ENCODE data around the gene PRND.
"Not testable (repeated sequence)": the region's sequence is repeated elsewhere in the genome, so short reads cannot be mapped to it uniquely, and the experiment has no call there.

Gene PRND

DNA sequence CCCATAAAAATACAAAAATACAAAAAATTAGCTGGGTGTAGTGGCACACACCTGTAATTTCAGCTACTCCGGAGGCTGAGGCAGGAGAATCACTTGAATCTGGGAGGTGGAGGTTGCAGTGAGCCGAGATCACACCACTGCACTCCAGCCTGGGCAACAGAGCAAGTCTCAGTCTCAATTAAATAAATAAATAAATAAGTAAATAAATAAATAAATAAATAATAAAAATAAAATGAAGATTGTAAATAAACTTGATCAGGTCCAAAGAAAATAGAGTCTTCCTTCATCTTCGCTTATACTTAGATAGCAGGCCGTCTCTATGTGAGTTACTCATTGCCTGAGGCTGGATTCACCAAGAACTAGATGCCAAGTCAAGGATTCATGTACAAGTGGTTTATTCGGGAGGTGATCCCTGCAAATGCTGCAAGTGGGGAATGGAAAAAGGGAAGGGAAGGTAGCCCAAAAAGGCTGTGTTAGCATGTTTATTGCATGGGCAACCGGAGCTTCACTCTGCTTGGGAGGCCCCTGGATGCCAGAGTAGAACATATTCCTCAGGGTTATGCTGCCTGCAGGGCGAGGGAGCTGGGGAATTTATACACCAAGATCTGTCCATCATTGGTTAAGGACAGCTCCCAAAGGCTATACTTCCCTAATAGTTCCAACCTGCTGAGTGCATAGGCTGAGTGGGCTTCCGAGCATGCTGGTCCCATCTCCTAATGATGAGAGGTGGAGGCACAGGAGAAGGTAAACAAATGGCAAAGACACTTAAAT is 16.3 kb downstream of the PRND start:
- DNase-seq (ENCODE audit: low read depth in 2 of 2), result no peak

- peak; percentile 54 to 56 for DNase-seq (ENCODE audit: low read depth in 2 of 2)
These were observed 19.2 kb downstream of the PRND start for GRCh38 chr20:4740774-4741431.

- DNase-seq (ENCODE audit: low read depth in 2 of 2), result no peak
These were observed 27.1 kb downstream of the PRND start for GRCh38 chr20:4748847-4749246.

- DNase-seq (ENCODE audit: low read depth in 2 of 2), result no peak
These were observed 27.6 kb downstream of the PRND start for GRCh38 chr20:4749326-4749725.

DNA sequence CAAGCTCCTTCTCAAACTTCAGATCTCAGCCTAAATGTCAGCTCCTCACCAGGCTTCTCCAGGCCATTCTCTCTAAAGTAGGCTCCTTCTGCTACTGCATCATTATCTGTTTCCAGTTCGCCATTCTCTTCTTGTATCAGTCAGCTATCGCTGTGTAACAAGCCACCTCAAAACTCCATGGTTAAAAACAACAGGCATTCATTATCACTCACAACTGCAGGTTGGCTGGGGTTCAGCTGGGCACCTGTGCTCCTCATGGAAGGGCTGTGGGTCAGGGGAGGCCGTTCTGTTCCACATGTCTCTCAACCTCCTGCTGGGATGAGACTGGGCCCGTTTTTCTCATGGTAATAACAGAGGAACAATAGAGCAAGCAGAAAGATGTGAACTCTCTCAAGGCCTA is 28.7 kb downstream of the PRND start:
- no peak for DNase-seq (ENCODE audit: low read depth in 2 of 2)

- DNase-seq (ENCODE audit: low read depth in 2 of 2), result peak; percentile 22 to 24
These were observed 37.6 kb downstream of the PRND start for GRCh38 chr20:4759100-4759884.

- no peak for DNase-seq (ENCODE audit: low read depth in 2 of 2)
These were observed 41.6 kb downstream of the PRND start for GRCh38 chr20:4763261-4763660.

- no peak for DNase-seq (ENCODE audit: low read depth in 2 of 2)
These were observed 42.2 kb downstream of the PRND start for GRCh38 chr20:4763723-4764510.

- DNase-seq (ENCODE audit: low read depth in 2 of 2), result no peak
These were observed 43.1 kb downstream of the PRND start for GRCh38 chr20:4764805-4765204.

GRCh38 chr20:4765681-4766080 is 44.0 kb downstream of the PRND start:
- DNase-seq (ENCODE audit: low read depth in 2 of 2), result no peak

GRCh38 chr20:4766631-4767030 is 44.9 kb downstream of the PRND start:
- no peak for DNase-seq (ENCODE audit: low read depth in 2 of 2)

GRCh38 chr20:4767084-4767483 is 45.4 kb downstream of the PRND start:
- DNase-seq (ENCODE audit: low read depth in 2 of 2), result no peak

- no peak for DNase-seq (ENCODE audit: low read depth in 2 of 2)
These were observed 47.6 kb downstream of the PRND start for GRCh38 chr20:4769328-4769727.

GRCh38 chr20:4770026-4770425 is 48.3 kb downstream of the PRND start:
- no peak for DNase-seq (ENCODE audit: low read depth in 2 of 2)

DNA sequence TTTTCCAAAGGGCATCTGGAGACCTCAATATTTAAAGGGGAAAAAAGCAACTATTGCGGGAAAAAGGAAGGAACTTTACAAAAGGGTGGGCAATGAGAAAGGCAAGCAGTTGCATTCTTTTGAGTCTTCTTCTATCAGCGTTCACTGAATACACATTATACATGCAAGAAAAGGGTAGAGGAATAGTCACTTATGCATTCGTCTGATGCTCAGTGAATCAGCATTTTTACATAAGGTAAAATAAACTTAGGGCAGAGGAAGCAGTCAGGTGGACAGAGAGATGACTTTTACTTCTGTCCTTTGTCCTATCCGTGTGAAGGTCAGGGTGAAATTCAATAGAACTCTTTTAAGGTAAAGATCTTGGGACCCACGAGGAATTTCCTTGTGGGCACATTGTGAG is 49.3 kb downstream of the PRND start:
- no peak for DNase-seq (ENCODE audit: low read depth in 2 of 2)

GRCh38 chr20:4772132-4772531 is 50.4 kb downstream of the PRND start:
- no peak for DNase-seq (ENCODE audit: low read depth in 2 of 2)

DNA sequence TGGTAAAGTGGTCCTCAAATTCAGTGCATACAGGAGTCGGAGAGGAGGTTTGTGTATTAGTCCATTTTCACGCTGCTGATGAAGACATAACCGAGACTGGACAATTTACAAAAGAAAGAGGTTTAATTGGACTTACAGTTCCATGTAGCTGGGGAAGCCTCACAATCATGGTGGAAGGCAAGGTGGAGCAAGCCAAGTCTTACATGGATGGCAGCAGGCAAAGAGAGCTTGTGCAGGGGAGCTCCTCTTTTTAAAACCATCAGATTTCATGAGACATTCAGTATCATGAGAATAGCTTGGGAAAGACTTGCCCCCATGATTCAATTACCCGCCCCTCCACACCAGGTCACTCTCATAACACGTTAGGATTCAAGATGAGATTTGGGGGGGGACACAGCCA is 51.3 kb downstream of the PRND start:
- DNase-seq (ENCODE audit: low read depth in 2 of 2), result not testable (repeated sequence)

GRCh38 chr20:4773736-4774135 is 52.0 kb downstream of the PRND start:
- no peak for DNase-seq (ENCODE audit: low read depth in 2 of 2)

GRCh38 chr20:4774207-4774606 is 52.5 kb downstream of the PRND start:
- no peak for DNase-seq (ENCODE audit: low read depth in 2 of 2)

- DNase-seq (ENCODE audit: low read depth in 2 of 2), result no peak
These were observed 53.8 kb downstream of the PRND start for GRCh38 chr20:4775322-4776078.

- no peak for DNase-seq (ENCODE audit: low read depth in 2 of 2)
These were observed 54.4 kb downstream of the PRND start for GRCh38 chr20:4776079-4776630.
